PC-3 (cell line): ENCODE results near the gene MALRD1. TPM values are rescaled to one million over a fixed set of nuclear protein-coding genes. Genes with fewer than 3 reads are reported as not detected.

Source experiments
- ATAC-seq: fragments of 200-7000 bp; cut with Tn5 transposase; 2 replicates; pipeline ENCODE4 v1.9.1; 2020; ENCODE audit warnings: mild to moderate bottlenecking, moderate library complexity
- BruUV-seq: library from RNA; stranded (reverse); fragments of 400-500 nt; replicated peaks from 2 replicates; lab custom pipeline; 2021; lab: Mats Ljungman, UMichigan
- CTCF ChIA-PET: fragments of 300-600 bp; sonication (Branson Sonifier 250); formaldehyde crosslinking; loops from one replicate; lab custom pipeline; 2022; ENCODE audit warnings: antibody characterized with exemption; lab: Charles Lee
- POLR2A ChIA-PET: fragments of 300-600 bp; sonication (Branson Sonifier 250); formaldehyde crosslinking; loops from one replicate; lab custom pipeline; 2022; ENCODE audit warnings: antibody characterized with exemption; ENCODE audit not compliant: unreplicated experiment; lab: Charles Lee
- DNase-seq: peaks from one replicate; pipeline ENCODE4 v3.0.0-alpha.2; 2015
- H2AFZ ChIP-seq: fragments of 300-600 bp; sonication (generic); 2 replicates; pipeline ENCODE4 v1.6.0; 2016; ENCODE audit warnings: antibody characterized with exemption, low read length
- H3F3A ChIP-seq: fragments of 300-600 bp; sonication (generic); one replicate; pipeline ENCODE4 v1.6.0; 2017; ENCODE audit warnings: antibody characterized with exemption, low read length, control low read depth, mild to moderate bottlenecking; ENCODE audit not compliant: unreplicated experiment
- H3K27ac ChIP-seq: fragments of 300-600 bp; sonication (generic); 2 replicates; pipeline ENCODE4 v1.5.1; 2016; ENCODE audit warnings: mild to moderate bottlenecking, low read length
- H3K27me3 ChIP-seq: fragments of 300-600 bp; sonication (generic); 2 replicates; pipeline ENCODE4 v1.6.1; 2016; ENCODE audit warnings: low read length, mixed read lengths
- H3K36me3 ChIP-seq: fragments of 300-600 bp; sonication (generic); 2 replicates; pipeline ENCODE4 v1.6.1; 2016; ENCODE audit warnings: low read depth, mixed run types, low read length, mixed read lengths
- H3K4me1 ChIP-seq: fragments of 300-600 bp; sonication (generic); 2 replicates; pipeline ENCODE4 v1.5.1; 2016; ENCODE audit warnings: low read length; ENCODE audit not compliant: insufficient read depth
- H3K4me2 ChIP-seq: fragments of 300-600 bp; sonication (generic); 2 replicates; pipeline ENCODE4 v1.6.0; 2016; ENCODE audit warnings: low read length
- H3K4me3 ChIP-seq: fragments of 300-600 bp; sonication (generic); 2 replicates; pipeline ENCODE4 v1.5.1; 2016; ENCODE audit warnings: mild to moderate bottlenecking, low read length, mixed read lengths
- H3K79me2 ChIP-seq: fragments of 300-600 bp; sonication (generic); 2 replicates; pipeline ENCODE4 v1.6.1; 2017; ENCODE audit warnings: low read length, mixed read lengths
- H3K9ac ChIP-seq: fragments of 300-600 bp; sonication (generic); 2 replicates; pipeline ENCODE4 v1.6.0; 2016; ENCODE audit warnings: mild to moderate bottlenecking, low read length
- H3K9me2 ChIP-seq: fragments of 300-600 bp; sonication (generic); replicated peaks from 2 replicates; pipeline ENCODE4 v1.6.1; 2016; ENCODE audit warnings: mixed run types, low read length, mixed read lengths
- H3K9me3 ChIP-seq: fragments of 300-600 bp; sonication (generic); 2 replicates; pipeline ENCODE4 v1.6.1; 2016; ENCODE audit warnings: low read length, mixed read lengths
- H4K20me1 ChIP-seq: fragments of 300-600 bp; sonication (generic); 2 replicates; pipeline ENCODE4 v1.6.1; 2016; ENCODE audit warnings: low read length, mixed read lengths
- EZH2 ChIP-seq: fragments of 300-600 bp; sonication (generic); IDR thresholded peaks from one replicate; pipeline ENCODE4 v1.6.1; 2017; ENCODE audit warnings: antibody characterized with exemption, mild to moderate bottlenecking, low read length; ENCODE audit not compliant: unreplicated experiment
- EZH2phosphoT487 ChIP-seq: fragments of 300-600 bp; sonication (generic); IDR thresholded peaks from 2 replicates; pipeline ENCODE4 v1.6.1; 2018; ENCODE audit warnings: mild to moderate bottlenecking, antibody characterized with exemption, low read length, borderline replicate concordance
- intact Hi-C: fragments of 100-400 bp; cut with micrococcal nuclease; formaldehyde crosslinking; loops from 2 replicates; pipeline ENCODE4 v1.9.0; 2023
- total RNA-seq: library from RNA; depleted of rRNA; stranded (reverse); fragments of >200 nt; gene quantifications from 2 replicates; pipeline ENCODE4 v1.2.3, GENCODE V29; 2014
- TF ChIP-seq, protein P1 (sequence below): fragments of 300-600 bp; sonication (generic); conservative IDR thresholded peaks from 2 replicates; pipeline ENCODE4 v1.5.1; 2017; ENCODE audit warnings: antibody characterized with exemption, low read depth, mild to moderate bottlenecking, low read length

MALRD1 gene
- total RNA-seq, 1 experiment from 2014 or later, result not detected

DNA sequence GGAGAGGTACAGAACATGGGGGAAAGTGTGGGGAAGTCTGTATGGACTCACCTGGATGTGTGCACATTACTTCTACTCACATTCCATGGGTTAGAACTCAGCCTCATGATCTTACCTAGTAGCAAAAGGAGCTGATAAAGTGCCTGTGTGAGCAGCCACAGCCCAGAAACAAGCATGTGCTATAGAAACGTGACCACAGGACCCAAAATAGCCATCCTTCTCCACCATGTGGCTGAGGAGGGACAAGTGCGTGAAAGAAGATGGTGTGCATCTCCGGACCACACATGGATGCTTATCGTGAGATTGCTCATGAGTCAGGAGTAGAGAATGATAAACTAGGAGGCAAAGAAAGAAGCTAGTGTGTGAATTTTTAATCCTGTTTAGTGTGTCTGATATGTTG lies 431.3 kb downstream of the MALRD1 start:
- ChIA-PET POLR2A (no interaction called here), CTCF (no interaction called here)
- H3K9me3 ChIP-seq, result no peaks in the 10 kb centered on the region
- no peaks in the 10 kb centered on the region for H4K20me1 ChIP-seq
- TF ChIP-seq EZH2phosphoT487 (no peak), EZH2 (no peak)
- TF ChIP-seq, protein P1, sequence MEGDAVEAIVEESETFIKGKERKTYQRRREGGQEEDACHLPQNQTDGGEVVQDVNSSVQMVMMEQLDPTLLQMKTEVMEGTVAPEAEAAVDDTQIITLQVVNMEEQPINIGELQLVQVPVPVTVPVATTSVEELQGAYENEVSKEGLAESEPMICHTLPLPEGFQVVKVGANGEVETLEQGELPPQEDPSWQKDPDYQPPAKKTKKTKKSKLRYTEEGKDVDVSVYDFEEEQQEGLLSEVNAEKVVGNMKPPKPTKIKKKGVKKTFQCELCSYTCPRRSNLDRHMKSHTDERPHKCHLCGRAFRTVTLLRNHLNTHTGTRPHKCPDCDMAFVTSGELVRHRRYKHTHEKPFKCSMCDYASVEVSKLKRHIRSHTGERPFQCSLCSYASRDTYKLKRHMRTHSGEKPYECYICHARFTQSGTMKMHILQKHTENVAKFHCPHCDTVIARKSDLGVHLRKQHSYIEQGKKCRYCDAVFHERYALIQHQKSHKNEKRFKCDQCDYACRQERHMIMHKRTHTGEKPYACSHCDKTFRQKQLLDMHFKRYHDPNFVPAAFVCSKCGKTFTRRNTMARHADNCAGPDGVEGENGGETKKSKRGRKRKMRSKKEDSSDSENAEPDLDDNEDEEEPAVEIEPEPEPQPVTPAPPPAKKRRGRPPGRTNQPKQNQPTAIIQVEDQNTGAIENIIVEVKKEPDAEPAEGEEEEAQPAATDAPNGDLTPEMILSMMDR, result no peak
- no peak overlapping the region for H2AFZ ChIP-seq
- no peaks in the 10 kb centered on the region for H3K36me3 ChIP-seq
- no peaks in the 10 kb centered on the region for H3F3A ChIP-seq
- H3K9me2 ChIP-seq, result no peaks in the 10 kb centered on the region
- intact Hi-C loops, result no loop called here
- H3K27me3 ChIP-seq, result no peaks in the 10 kb centered on the region
- no TSS peak for BruUV-seq
- DNase-seq (no peak), ATAC-seq (no peak)
- no peak overlapping the region for H3K9ac ChIP-seq
- no peak overlapping the region for H3K4me3 ChIP-seq
- no peak overlapping the region for H3K4me2 ChIP-seq
- H3K4me1 ChIP-seq, result no peaks in the 10 kb centered on the region
- no peak overlapping the region for H3K27ac ChIP-seq
- no peaks in the 10 kb centered on the region for H3K79me2 ChIP-seq

DNA sequence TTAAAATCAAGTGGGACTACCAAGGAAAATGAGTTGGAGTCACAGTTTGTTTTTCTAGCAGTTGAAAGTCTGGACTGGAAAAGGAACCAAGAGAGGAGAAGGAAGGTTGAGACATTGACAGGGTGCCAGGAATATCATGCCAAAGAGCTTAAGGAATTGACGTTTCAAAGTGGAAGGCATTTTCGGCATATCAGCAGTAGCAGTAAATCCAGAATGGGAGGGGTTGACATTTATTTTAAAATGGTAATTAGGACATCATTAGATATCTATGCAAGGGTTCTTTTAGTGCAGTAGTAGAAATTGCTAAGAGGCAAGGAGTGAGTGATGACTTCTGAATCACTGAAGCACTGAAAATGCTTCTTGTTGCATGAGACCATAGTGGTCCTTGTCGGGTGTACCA lies 431.8 kb downstream of the MALRD1 start:
- BruUV-seq, result no TSS peak
- ATAC-seq (no peak), DNase-seq (no peak)
- CTCF ChIA-PET, result no interaction called here
- no peak overlapping the region for H3K9ac ChIP-seq
- POLR2A ChIA-PET, result no interaction called here
- H2AFZ ChIP-seq, result no peak overlapping the region
- H3K9me2 ChIP-seq, result no peaks in the 10 kb centered on the region
- TF ChIP-seq EZH2phosphoT487 (no peak), EZH2 (no peak)
- TF ChIP-seq, protein P1, result no peak
- intact Hi-C loops, result no loop called here
- H3K4me3 ChIP-seq, result no peak overlapping the region
- no peaks in the 10 kb centered on the region for H3K36me3 ChIP-seq
- H4K20me1 ChIP-seq, result no peaks in the 10 kb centered on the region
- no peaks in the 10 kb centered on the region for H3K4me1 ChIP-seq
- no peaks in the 10 kb centered on the region for H3K79me2 ChIP-seq
- no peaks in the 10 kb centered on the region for H3F3A ChIP-seq
- H3K27me3 ChIP-seq, result no peaks in the 10 kb centered on the region
- H3K9me3 ChIP-seq, result no peaks in the 10 kb centered on the region
- no peak overlapping the region for H3K4me2 ChIP-seq
- H3K27ac ChIP-seq, result no peak overlapping the region

DNA sequence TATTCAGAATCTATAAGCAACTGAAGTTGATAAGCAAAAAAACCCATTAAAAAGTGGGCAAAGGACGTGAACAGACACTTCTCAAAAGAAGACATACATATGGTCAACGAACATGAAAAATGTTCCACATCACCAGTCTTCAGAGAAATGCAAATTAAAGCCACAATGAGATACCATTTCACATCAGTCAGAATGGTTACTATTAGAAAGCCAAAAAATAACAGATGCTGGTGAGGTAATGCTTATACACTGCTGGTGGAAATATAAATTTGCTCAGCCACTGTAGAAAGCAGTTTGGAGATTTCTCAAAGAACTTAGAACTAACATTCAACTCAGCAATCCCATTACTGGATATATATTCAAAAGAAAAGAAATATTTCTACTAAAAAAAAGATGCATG lies 434.8 kb downstream of the MALRD1 start:
- no peaks in the 10 kb centered on the region for H4K20me1 ChIP-seq
- no peak overlapping the region for H3K27ac ChIP-seq
- no peaks in the 10 kb centered on the region for H3K79me2 ChIP-seq
- no TSS peak for BruUV-seq
- no peak for TF ChIP-seq EZH2
- no peak for TF ChIP-seq EZH2phosphoT487
- TF ChIP-seq, protein P1, result no peak
- no peaks in the 10 kb centered on the region for H3K27me3 ChIP-seq
- DNase-seq (no peak), ATAC-seq (no peak)
- no peaks in the 10 kb centered on the region for H3K9me2 ChIP-seq
- no peak overlapping the region for H3K9ac ChIP-seq
- no peak overlapping the region for H2AFZ ChIP-seq
- intact Hi-C loops, result no loop called here
- no peaks in the 10 kb centered on the region for H3K4me1 ChIP-seq
- H3F3A ChIP-seq, result no peaks in the 10 kb centered on the region
- ChIA-PET POLR2A (no interaction called here), CTCF (no interaction called here)
- H3K4me2 ChIP-seq, result no peak overlapping the region
- H3K4me3 ChIP-seq, result no peak overlapping the region
- no peaks in the 10 kb centered on the region for H3K36me3 ChIP-seq
- no peaks in the 10 kb centered on the region for H3K9me3 ChIP-seq
